WTC11 (cell line): ENCODE data around the gene WNK2.

ENCODE experiments used
- CBFB ChIP-seq: sonication (generic); formaldehyde crosslinking; IDR thresholded peaks from 2 replicates; pipeline ENCODE4 v1.8.1; 2022; ENCODE audit warnings: mild to moderate bottlenecking, low read depth, missing genetic modification reagents
- ETV6 ChIP-seq: sonication (generic); formaldehyde crosslinking; IDR thresholded peaks from 2 replicates; pipeline ENCODE4 v1.8.1; 2022; ENCODE audit warnings: mild to moderate bottlenecking, missing genetic modification reagents
- FOXJ3 ChIP-seq: sonication (generic); formaldehyde crosslinking; IDR thresholded peaks from 2 replicates; pipeline ENCODE4 v1.9.0; 2021; ENCODE audit warnings: missing genetic modification reagents, mild to moderate bottlenecking, borderline replicate concordance
- FOXK1 ChIP-seq: sonication (generic); formaldehyde crosslinking; IDR thresholded peaks from 2 replicates; pipeline ENCODE4 v1.8.0; 2022; ENCODE audit warnings: mild to moderate bottlenecking, moderate library complexity, missing genetic modification reagents
- SP1 ChIP-seq: sonication (generic); formaldehyde crosslinking; conservative IDR thresholded peaks from 2 replicates; pipeline ENCODE4 v1.8.1; 2022; ENCODE audit warnings: missing genetic modification reagents
- ZBTB21 ChIP-seq: sonication (generic); formaldehyde crosslinking; IDR thresholded peaks from 2 replicates; pipeline ENCODE4 v1.8.1; 2023; ENCODE audit warnings: mild to moderate bottlenecking, missing genetic modification reagents, borderline replicate concordance
- ZNF232 ChIP-seq: sonication (generic); formaldehyde crosslinking; IDR thresholded peaks from 2 replicates; pipeline ENCODE4 v1.8.0; 2022; ENCODE audit warnings: mild to moderate bottlenecking, missing genetic modification reagents
- TF ChIP-seq, protein P1 (sequence below): fragments of 200-600 bp; IDR thresholded peaks from 2 replicates; pipeline ENCODE4 v1.8.0; 2022; ENCODE audit warnings: antibody characterized with exemption
- TF ChIP-seq, protein P2 (sequence below): sonication (generic); formaldehyde crosslinking; IDR thresholded peaks from 2 replicates; pipeline ENCODE4 v1.8.1; 2022; ENCODE audit warnings: low read depth, mild to moderate bottlenecking, moderate library complexity, missing genetic modification reagents, borderline replicate concordance
- TF ChIP-seq, protein P3 (sequence below): sonication (generic); formaldehyde crosslinking; IDR thresholded peaks from 2 replicates; pipeline ENCODE4 v1.8.1; 2023; ENCODE audit warnings: mild to moderate bottlenecking, missing genetic modification reagents, moderate library complexity
- TF ChIP-seq, protein P4 (sequence below): sonication (generic); formaldehyde crosslinking; IDR thresholded peaks from 2 replicates; pipeline ENCODE4 v1.8.1; 2023; ENCODE audit warnings: mild to moderate bottlenecking, missing genetic modification reagents
- TF ChIP-seq, protein P5 (sequence below): sonication (generic); formaldehyde crosslinking; IDR thresholded peaks from 2 replicates; pipeline ENCODE4 v1.8.1; 2022; ENCODE audit warnings: low read depth, missing genetic modification reagents, borderline replicate concordance

DNA sequence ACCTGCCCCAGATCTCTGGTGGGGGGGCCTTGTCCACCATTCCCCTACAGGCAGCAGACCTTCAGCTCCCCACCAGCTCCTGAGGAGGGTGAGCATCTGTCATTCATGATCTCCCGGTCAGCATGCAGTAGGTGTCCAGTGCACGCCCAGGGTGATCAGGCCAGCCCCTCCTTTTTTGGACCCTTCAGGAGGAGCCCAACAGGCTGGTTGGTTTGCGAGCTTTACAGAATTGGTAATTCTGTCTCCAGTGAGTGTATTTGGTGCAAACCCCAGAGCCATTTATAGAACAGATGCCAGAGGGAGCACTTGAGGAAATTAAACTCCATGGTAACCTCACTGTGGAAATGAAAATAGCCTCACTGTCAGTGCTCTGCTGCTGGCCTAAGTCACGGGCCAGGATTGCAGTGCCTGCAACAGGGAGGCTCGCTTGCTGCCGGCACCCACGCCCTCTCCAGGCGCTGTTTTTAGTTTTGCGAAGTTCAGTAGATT is 23.4 kb downstream of the WNK2 start:
- TF ChIP-seq, protein P1, sequence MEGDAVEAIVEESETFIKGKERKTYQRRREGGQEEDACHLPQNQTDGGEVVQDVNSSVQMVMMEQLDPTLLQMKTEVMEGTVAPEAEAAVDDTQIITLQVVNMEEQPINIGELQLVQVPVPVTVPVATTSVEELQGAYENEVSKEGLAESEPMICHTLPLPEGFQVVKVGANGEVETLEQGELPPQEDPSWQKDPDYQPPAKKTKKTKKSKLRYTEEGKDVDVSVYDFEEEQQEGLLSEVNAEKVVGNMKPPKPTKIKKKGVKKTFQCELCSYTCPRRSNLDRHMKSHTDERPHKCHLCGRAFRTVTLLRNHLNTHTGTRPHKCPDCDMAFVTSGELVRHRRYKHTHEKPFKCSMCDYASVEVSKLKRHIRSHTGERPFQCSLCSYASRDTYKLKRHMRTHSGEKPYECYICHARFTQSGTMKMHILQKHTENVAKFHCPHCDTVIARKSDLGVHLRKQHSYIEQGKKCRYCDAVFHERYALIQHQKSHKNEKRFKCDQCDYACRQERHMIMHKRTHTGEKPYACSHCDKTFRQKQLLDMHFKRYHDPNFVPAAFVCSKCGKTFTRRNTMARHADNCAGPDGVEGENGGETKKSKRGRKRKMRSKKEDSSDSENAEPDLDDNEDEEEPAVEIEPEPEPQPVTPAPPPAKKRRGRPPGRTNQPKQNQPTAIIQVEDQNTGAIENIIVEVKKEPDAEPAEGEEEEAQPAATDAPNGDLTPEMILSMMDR = no peak
- TF ChIP-seq ETV6 (CRISPR knock-in tag) (no peak), ZBTB21 (CRISPR knock-in tag) (no peak), SP1 (CRISPR knock-in tag) (no peak), CBFB (no peak), FOXJ3 (CRISPR knock-in tag) (no peak), ZNF232 (no peak), FOXK1 (CRISPR knock-in tag) (no peak)
- TF ChIP-seq, protein P2, sequence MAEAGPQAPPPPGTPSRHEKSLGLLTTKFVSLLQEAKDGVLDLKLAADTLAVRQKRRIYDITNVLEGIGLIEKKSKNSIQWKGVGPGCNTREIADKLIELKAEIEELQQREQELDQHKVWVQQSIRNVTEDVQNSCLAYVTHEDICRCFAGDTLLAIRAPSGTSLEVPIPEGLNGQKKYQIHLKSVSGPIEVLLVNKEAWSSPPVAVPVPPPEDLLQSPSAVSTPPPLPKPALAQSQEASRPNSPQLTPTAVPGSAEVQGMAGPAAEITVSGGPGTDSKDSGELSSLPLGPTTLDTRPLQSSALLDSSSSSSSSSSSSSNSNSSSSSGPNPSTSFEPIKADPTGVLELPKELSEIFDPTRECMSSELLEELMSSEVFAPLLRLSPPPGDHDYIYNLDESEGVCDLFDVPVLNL = no peak
- TF ChIP-seq, protein P3, sequence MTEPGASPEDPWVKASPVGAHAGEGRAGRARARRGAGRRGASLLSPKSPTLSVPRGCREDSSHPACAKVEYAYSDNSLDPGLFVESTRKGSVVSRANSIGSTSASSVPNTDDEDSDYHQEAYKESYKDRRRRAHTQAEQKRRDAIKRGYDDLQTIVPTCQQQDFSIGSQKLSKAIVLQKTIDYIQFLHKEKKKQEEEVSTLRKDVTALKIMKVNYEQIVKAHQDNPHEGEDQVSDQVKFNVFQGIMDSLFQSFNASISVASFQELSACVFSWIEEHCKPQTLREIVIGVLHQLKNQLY (CRISPR knock-in tag) = no peak
- TF ChIP-seq, protein P4, sequence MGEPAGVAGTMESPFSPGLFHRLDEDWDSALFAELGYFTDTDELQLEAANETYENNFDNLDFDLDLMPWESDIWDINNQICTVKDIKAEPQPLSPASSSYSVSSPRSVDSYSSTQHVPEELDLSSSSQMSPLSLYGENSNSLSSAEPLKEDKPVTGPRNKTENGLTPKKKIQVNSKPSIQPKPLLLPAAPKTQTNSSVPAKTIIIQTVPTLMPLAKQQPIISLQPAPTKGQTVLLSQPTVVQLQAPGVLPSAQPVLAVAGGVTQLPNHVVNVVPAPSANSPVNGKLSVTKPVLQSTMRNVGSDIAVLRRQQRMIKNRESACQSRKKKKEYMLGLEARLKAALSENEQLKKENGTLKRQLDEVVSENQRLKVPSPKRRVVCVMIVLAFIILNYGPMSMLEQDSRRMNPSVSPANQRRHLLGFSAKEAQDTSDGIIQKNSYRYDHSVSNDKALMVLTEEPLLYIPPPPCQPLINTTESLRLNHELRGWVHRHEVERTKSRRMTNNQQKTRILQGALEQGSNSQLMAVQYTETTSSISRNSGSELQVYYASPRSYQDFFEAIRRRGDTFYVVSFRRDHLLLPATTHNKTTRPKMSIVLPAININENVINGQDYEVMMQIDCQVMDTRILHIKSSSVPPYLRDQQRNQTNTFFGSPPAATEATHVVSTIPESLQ = no peak
- TF ChIP-seq, protein P5, sequence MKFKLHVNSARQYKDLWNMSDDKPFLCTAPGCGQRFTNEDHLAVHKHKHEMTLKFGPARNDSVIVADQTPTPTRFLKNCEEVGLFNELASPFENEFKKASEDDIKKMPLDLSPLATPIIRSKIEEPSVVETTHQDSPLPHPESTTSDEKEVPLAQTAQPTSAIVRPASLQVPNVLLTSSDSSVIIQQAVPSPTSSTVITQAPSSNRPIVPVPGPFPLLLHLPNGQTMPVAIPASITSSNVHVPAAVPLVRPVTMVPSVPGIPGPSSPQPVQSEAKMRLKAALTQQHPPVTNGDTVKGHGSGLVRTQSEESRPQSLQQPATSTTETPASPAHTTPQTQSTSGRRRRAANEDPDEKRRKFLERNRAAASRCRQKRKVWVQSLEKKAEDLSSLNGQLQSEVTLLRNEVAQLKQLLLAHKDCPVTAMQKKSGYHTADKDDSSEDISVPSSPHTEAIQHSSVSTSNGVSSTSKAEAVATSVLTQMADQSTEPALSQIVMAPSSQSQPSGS (CRISPR knock-in tag) = no peak
